HG03175 (cell line): Measurements from ENCODE around the gene STK38L.

Experiments
- ATAC-seq: cut with Tn5 transposase; IDR thresholded peaks from one replicate; pipeline ENCODE4 v1.9.1; 2021; ENCODE audit warnings: mild to moderate bottlenecking, moderate library complexity; ENCODE audit not compliant: unreplicated experiment

Gene STK38L

GRCh38 chr12:27309293-27309994 lies 65.4 kb downstream of the STK38L start:
- ATAC-seq = no peak

GRCh38 chr12:27309995-27310315 lies 65.9 kb downstream of the STK38L start:
- no peak for ATAC-seq

- ATAC-seq = no peak
Measured at GRCh38 chr12:27316947-27317346, 72.9 kb downstream of the STK38L start.

GRCh38 chr12:27319409-27319808 lies 75.3 kb downstream of the STK38L start:
- no peak for ATAC-seq

- no peak for ATAC-seq
Measured at GRCh38 chr12:27319848-27320247, 75.8 kb downstream of the STK38L start.

GRCh38 chr12:27324530-27324929 lies 80.4 kb downstream of the STK38L start:
- no peak for ATAC-seq

- no peak for ATAC-seq
Measured at GRCh38 chr12:27330846-27331245, 86.8 kb downstream of the STK38L start.

GRCh38 chr12:27331291-27331926 lies 87.3 kb downstream of the STK38L start:
- peak; percentile 37 for ATAC-seq

- no peak for ATAC-seq
Measured at GRCh38 chr12:27331927-27332324, 87.8 kb downstream of the STK38L start.

GRCh38 chr12:27332407-27332713 lies 88.3 kb downstream of the STK38L start:
- no peak for ATAC-seq

GRCh38 chr12:27332714-27333402 lies 88.8 kb downstream of the STK38L start, which contains the start of gene BMAL2:
Gene BMAL2 (plus strand): TSS chr12:27332836. CDS start chr12:27333073, 237 bp downstream.
- ATAC-seq = peak; percentile 37

GRCh38 chr12:27333403-27334009 lies 89.4 kb downstream of the STK38L start:
- ATAC-seq = peak; percentile 24

GRCh38 chr12:27334042-27334720 lies 90.1 kb downstream of the STK38L start:
- ATAC-seq = peak; percentile 41

GRCh38 chr12:27334721-27335082 lies 90.6 kb downstream of the STK38L start:
- no peak for ATAC-seq

GRCh38 chr12:27335364-27336281 lies 91.5 kb downstream of the STK38L start:
- ATAC-seq = no peak

GRCh38 chr12:27336282-27336653 lies 92.2 kb downstream of the STK38L start:
- ATAC-seq = no peak

GRCh38 chr12:27337376-27337775 lies 93.3 kb downstream of the STK38L start:
- ATAC-seq = no peak

GRCh38 chr12:27338473-27338872 lies 94.4 kb downstream of the STK38L start:
- ATAC-seq = no peak

- no peak for ATAC-seq
Measured at GRCh38 chr12:27340971-27341370, 96.9 kb downstream of the STK38L start.

- ATAC-seq = no peak
Measured at GRCh38 chr12:27342536-27342935, 98.5 kb downstream of the STK38L start.
